ENCODE data around the gene SLC45A3. TPM values are rescaled to one million over a fixed set of nuclear protein-coding genes. Genes with fewer than 3 reads are reported as not detected.

Gene SLC45A3
- total and polyA plus RNA-seq, 2 of the 4 experiments (the other 2 are of a cell fraction) = 1.4 to 2.5 TPM

DNA sequence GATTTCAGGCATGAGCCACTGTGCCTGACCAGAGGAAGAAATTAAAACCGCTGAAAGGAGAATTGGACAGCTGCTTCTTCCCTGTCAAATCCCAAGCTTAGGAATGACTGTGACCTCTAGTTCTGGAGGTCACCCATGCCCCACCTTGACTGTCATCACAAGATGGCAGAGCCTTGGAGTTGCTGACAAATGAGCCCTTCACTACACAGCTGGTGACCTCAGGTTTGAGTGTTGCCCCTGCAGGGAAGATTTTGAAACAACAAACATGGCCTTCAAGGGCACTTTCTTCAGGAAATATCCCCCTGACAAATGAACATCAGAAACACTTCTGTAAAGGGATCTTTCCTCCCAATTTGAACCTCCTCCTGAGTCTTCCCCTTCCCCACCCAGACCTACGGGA, 6.9 kb upstream of the SLC45A3 start:
- Histone ChIP-seq H3K27ac (ENCODE audit: insufficient read depth, low read length) (no peak overlapping the region), H2BK15ac (ENCODE audit: low read depth, low read length) (no peak overlapping the region), H2AK5ac (ENCODE audit: low read depth, low read length) (no peak overlapping the region), H3K4me1 (ENCODE audit: control insufficient read depth, insufficient read depth, low read length) (no peaks in the 10 kb centered on the region), H3K4ac (ENCODE audit: low read depth, low read length) (no peak overlapping the region), H3K9me3 (ENCODE audit: control insufficient read depth, insufficient read depth, low read length) (no peaks in the 10 kb centered on the region), H3K23ac (ENCODE audit: low read depth, low read length) (no peak overlapping the region), H4K91ac (ENCODE audit: insufficient read depth, low read depth, low read length) (no peak overlapping the region), H4K5ac (ENCODE audit: low read depth, low read length) (no peak overlapping the region), H3K27me3 (ENCODE audit: control insufficient read depth, insufficient read depth, low read length) (peaks cover 21% of the 10 kb centered on the region), H3K56ac (ENCODE audit: extremely low read depth, insufficient read depth, low read length) (no peak overlapping the region), H2AK9ac (replicated peaks; ENCODE audit: low read depth, low read length, poor library complexity) (no peak overlapping the region), H3K4me3 (ENCODE audit: insufficient read depth, low read depth, low read length) (no peak overlapping the region), H3K18ac (ENCODE audit: low read depth, low read length) (no peak overlapping the region), H3K4me2 (ENCODE audit: low read depth, low read length) (no peak overlapping the region), H2AFZ (replicated peaks; ENCODE audit: low read length, poor library complexity) (no peak overlapping the region), H3K9me1 (ENCODE audit: insufficient read depth, low read length) (no peaks in the 10 kb centered on the region), H4K20me1 (ENCODE audit: insufficient read depth, low read length) (no peaks in the 10 kb centered on the region), H2BK5ac (ENCODE audit: low read depth, low read length, poor library complexity, severe bottlenecking) (no peak overlapping the region), H3K79me1 (ENCODE audit: low read depth in 1 of 2, low read length in 2 of 2) (no peaks in the 10 kb centered on the region), H2BK120ac (ENCODE audit: low read depth, low read length) (no peak overlapping the region), H3K36me3 (ENCODE audit: control insufficient read depth, insufficient read depth, low read length) (no peaks in the 10 kb centered on the region), H2BK20ac (ENCODE audit: low read depth, low read length) (no peak overlapping the region), H3K9ac (ENCODE audit: low read depth, low read length) (no peak overlapping the region), H4K8ac (ENCODE audit: low read depth in 2 of 2, low read length in 2 of 2) (no peak overlapping the region), H3K14ac (replicated peaks; ENCODE audit: low read depth, low read length) (no peak overlapping the region)
- dilution Hi-C loops (cut with HindIII; ENCODE audit: low sequenced_read_pairs, unreplicated experiment) = no loop called here
- POLR2A ChIA-PET (ENCODE audit: unreplicated experiment) = no interaction called here
- no peak for DNase-seq
- WGBS, 2 experiments (ENCODE audit: extremely low coverage in 2 of 2, insufficient read length in 1 of 2) = no CpG with 5 or more reads among the region's 2 CpGs
- in situ Hi-C loops (cut with MboI; ENCODE audit: low sequenced_read_pairs) = no loop called here
- BruUV-seq (replicated peaks) = no TSS peak
- intact Hi-C loops (cut with micrococcal nuclease) = no loop called here
- CTCF ChIA-PET = interaction anchor here (0.9 kb wide), 1 partner anchor 96 kb away, joined by 5 read pairs; no protein-coding TSS in a partner anchor
- TF ChIP-seq RAD21 (IDR thresholded peaks at IDR 0.05; ENCODE audit: low read length) (no peak), CHD1 (IDR thresholded peaks at IDR 0.05; ENCODE audit: low read depth, low read length) (no peak), MAZ (IDR thresholded peaks at IDR 0.05; ENCODE audit: borderline replicate concordance, low read depth, low read length) (no peak), RCOR1 (IDR thresholded peaks at IDR 0.05; ENCODE audit: insufficient replicate concordance, low read length) (no peak), POLR2A (IDR thresholded peaks at IDR 0.05; ENCODE audit: low read depth, low read length) (no peak), CEBPB (IDR thresholded peaks at IDR 0.05; ENCODE audit: low read depth, low read length) (no peak), SMC3 (IDR thresholded peaks at IDR 0.05; ENCODE audit: low read depth, low read length) (no peak), NFE2L2 (IDR thresholded peaks at IDR 0.05; ENCODE audit: low read depth, low read length) (no peak), RFX5 (IDR thresholded peaks at IDR 0.05; ENCODE audit: low read depth, low read length) (no peak), BHLHE40 (IDR thresholded peaks at IDR 0.05; ENCODE audit: low read depth, low read length) (no peak)
- TF ChIP-seq, protein P1, sequence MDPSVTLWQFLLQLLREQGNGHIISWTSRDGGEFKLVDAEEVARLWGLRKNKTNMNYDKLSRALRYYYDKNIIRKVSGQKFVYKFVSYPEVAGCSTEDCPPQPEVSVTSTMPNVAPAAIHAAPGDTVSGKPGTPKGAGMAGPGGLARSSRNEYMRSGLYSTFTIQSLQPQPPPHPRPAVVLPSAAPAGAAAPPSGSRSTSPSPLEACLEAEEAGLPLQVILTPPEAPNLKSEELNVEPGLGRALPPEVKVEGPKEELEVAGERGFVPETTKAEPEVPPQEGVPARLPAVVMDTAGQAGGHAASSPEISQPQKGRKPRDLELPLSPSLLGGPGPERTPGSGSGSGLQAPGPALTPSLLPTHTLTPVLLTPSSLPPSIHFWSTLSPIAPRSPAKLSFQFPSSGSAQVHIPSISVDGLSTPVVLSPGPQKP (IDR thresholded peaks at IDR 0.05; ENCODE audit: borderline replicate concordance, low read depth, low read length) = no peak
- no peak for ATAC-seq (ENCODE audit: low read depth)

Data from IMR-90 (cell line).